ENCODE measurements around the gene DMXL2. TPM values are rescaled to one million over a fixed set of nuclear protein-coding genes. Genes with fewer than 3 reads are reported as not detected.
"Not testable (repeated sequence)": the region's sequence is repeated elsewhere in the genome, so short reads cannot be mapped to it uniquely, and the experiment has no call there.

Gene DMXL2
- total and polyA plus RNA-seq, 10 donors: 11.1 to 140 (median 66.4) TPM

- peaks cover 0 to 8% (median 0%) of the 10 kb centered on the region in 6 donors for H3K4me1 ChIP-seq
- no peaks in the 10 kb centered on the region for H3K36me3 ChIP-seq
- intact Hi-C loops (cut with DNase I; ENCODE audit: low total_unique reads): no loop called here
- no peaks in the 10 kb centered on the region for H3K9me3 ChIP-seq
- H3K27ac ChIP-seq: no peak overlapping the region
- WGBS, 5 donors: 82 to 85% (median 83%) methylated on average over 5 of the region's 5 CpGs
- no peak for DNase-seq
- H3K4me3 ChIP-seq: no peak overlapping the region
- no peaks in the 10 kb centered on the region for H3K27me3 ChIP-seq (replicated peaks in 1 of 7)
- TF ChIP-seq CTCF (IDR thresholded peaks at IDR 0.05 in 8 of 11, conservative IDR thresholded peaks at IDR 0.05 in 3 of 11) (no peak), POLR2A (IDR thresholded peaks at IDR 0.05) (no peak), POLR2AphosphoS5 (IDR thresholded peaks at IDR 0.05) (no peak)
These were observed 45.9 kb upstream of the DMXL2 start for GRCh38 chr15:51668446-51668845.

GRCh38 chr15:51667478-51667877 is 44.9 kb upstream of the DMXL2 start:
- no peak for DNase-seq
- Histone ChIP-seq H3K9me3 (no peaks in the 10 kb centered on the region), H3K4me1 (peaks cover 0 to 8% (median 0%) of the 10 kb centered on the region in 6 donors), H3K36me3 (no peaks in the 10 kb centered on the region), H3K27ac (no peak overlapping the region), H3K27me3 (replicated peaks in 1 of 7) (no peaks in the 10 kb centered on the region), H3K4me3 (no peak overlapping the region)
- intact Hi-C loops (cut with DNase I; ENCODE audit: low total_unique reads): no loop called here
- TF ChIP-seq POLR2AphosphoS5 (IDR thresholded peaks at IDR 0.05) (no peak), POLR2A (IDR thresholded peaks at IDR 0.05) (no peak), CTCF (IDR thresholded peaks at IDR 0.05 in 8 of 11, conservative IDR thresholded peaks at IDR 0.05 in 3 of 11) (no peak)
- 31 to 60% (median 49%) methylated on average over 6 of the region's 6 CpGs for WGBS, 5 donors

GRCh38 chr15:51661072-51661471 is 38.5 kb upstream of the DMXL2 start:
- Histone ChIP-seq H3K4me1 (no peaks in the 10 kb centered on the region), H3K27ac (no peak overlapping the region), H3K36me3 (no peaks in the 10 kb centered on the region), H3K27me3 (replicated peaks in 1 of 7) (no peaks in the 10 kb centered on the region), H3K9me3 (no peaks in the 10 kb centered on the region), H3K4me3 (no peak overlapping the region)
- 87 to 94% (median 89%) methylated on average over 2 of the region's 2 CpGs for WGBS, 5 donors
- DNase-seq: no peak
- TF ChIP-seq POLR2A (IDR thresholded peaks at IDR 0.05): no peak
- TF ChIP-seq POLR2AphosphoS5 (IDR thresholded peaks at IDR 0.05): no peak
- TF ChIP-seq CTCF (IDR thresholded peaks at IDR 0.05 in 8 of 11, conservative IDR thresholded peaks at IDR 0.05 in 3 of 11): no peak
- intact Hi-C loops (cut with DNase I; ENCODE audit: low total_unique reads): no loop called here

GRCh38 chr15:51658664-51659063 is 36.1 kb upstream of the DMXL2 start:
- H3K9me3 ChIP-seq: no peaks in the 10 kb centered on the region
- WGBS, 5 donors: 67 to 86% (median 79%) methylated on average over 3 of the region's 3 CpGs
- DNase-seq: no peak
- no peak overlapping the region for H3K27ac ChIP-seq
- no peaks in the 10 kb centered on the region for H3K27me3 ChIP-seq (replicated peaks in 1 of 7)
- intact Hi-C loops (cut with DNase I; ENCODE audit: low total_unique reads): no loop called here
- TF ChIP-seq CTCF (IDR thresholded peaks at IDR 0.05 in 8 of 11, conservative IDR thresholded peaks at IDR 0.05 in 3 of 11) (no peak), POLR2A (IDR thresholded peaks at IDR 0.05) (no peak), POLR2AphosphoS5 (IDR thresholded peaks at IDR 0.05) (no peak)
- H3K4me1 ChIP-seq: no peaks in the 10 kb centered on the region
- no peaks in the 10 kb centered on the region for H3K36me3 ChIP-seq
- H3K4me3 ChIP-seq: no peak overlapping the region

GRCh38 chr15:51655401-51656057 is 33.0 kb upstream of the DMXL2 start:
- H3K9me3 ChIP-seq; H3K27me3 ChIP-seq (replicated peaks in 1 of 7); H3K4me1 ChIP-seq; H3K27ac ChIP-seq; H3K4me3 ChIP-seq; H3K36me3 ChIP-seq; intact Hi-C loops (cut with DNase I; ENCODE audit: low total_unique reads); DNase-seq: not testable (repeated sequence)
- WGBS, 5 donors: 94 to 97% (median 96%) methylated on average over 24 of the region's 24 CpGs

Data from spleen (tissue), 11 donors.